ENCODE measurements around the gene PEX1.

Gene PEX1

DNA sequence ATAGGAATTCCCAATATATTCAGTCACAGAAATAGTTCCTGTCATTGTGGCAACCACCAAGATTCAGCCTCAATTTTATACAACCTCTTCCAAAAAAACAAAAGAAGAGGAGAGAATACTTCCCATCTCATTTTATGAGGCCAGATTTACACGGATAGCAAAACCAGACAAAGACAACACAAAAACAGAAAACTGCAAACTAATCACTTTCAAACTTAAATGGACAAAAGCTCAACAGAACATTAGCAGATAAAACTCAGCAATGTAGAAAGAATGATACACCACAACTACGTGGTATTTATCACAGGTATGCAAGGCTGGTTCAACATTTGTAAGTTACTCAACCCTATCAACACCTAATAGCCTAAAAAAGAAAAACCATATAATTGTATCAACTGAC, 22.0 kb downstream of the PEX1 start:
- Histone ChIP-seq H3K4me3 (ENCODE audit: low read length) (no peak overlapping the region), H3K79me2 (ENCODE audit: low read length) (no peaks in the 10 kb centered on the region), H3K27ac (ENCODE audit: low read length) (no peak overlapping the region), H2AFZ (ENCODE audit: low read depth, low read length) (no peak overlapping the region), H3K4me2 (ENCODE audit: low read length) (no peak overlapping the region), H3K27me3 (ENCODE audit: low read depth, low read length) (no peaks in the 10 kb centered on the region), H3K9ac (ENCODE audit: low read length) (no peak overlapping the region), H4K20me1 (ENCODE audit: insufficient read depth, low read length) (no peaks in the 10 kb centered on the region), H3K36me3 (replicated peaks; ENCODE audit: low read depth, low read length) (peaks cover 5% of the 10 kb centered on the region), H3K9me3 (ENCODE audit: insufficient read depth, low read length) (no peaks in the 10 kb centered on the region), H3K4me1 (ENCODE audit: low read length) (no peaks in the 10 kb centered on the region)
- TF ChIP-seq CTCF (IDR thresholded peaks at IDR 0.05; ENCODE audit: low read depth, low read length) (no peak), EZH2phosphoT487 (IDR thresholded peaks at IDR 0.05; ENCODE audit: low read depth) (no peak)

DNA sequence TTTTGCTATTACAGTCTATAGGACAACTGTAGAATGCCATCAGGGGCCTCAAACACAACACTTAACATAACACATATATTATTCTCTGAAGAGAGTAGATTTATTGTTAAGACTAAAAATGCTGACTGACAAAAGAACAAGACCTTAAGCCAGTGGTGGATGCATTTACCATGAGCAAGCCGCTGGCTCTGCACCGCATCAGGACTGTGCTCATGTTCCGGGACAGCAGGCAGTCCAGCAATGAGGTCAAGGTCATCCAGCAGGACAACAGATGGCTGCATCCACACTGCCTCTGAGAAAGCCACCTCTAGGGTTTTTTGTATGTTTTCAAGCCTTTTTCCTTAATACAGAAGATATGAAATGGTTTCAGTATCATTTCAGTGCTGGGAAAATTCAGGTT, 23.8 kb downstream of the PEX1 start:
- Histone ChIP-seq H3K4me3 (ENCODE audit: low read length) (no peak overlapping the region), H3K9ac (ENCODE audit: low read length) (no peak overlapping the region), H2AFZ (ENCODE audit: low read depth, low read length) (no peak overlapping the region), H3K4me1 (ENCODE audit: low read length) (no peaks in the 10 kb centered on the region), H3K79me2 (ENCODE audit: low read length) (no peaks in the 10 kb centered on the region), H3K27me3 (ENCODE audit: low read depth, low read length) (no peaks in the 10 kb centered on the region), H4K20me1 (ENCODE audit: insufficient read depth, low read length) (no peaks in the 10 kb centered on the region), H3K4me2 (ENCODE audit: low read length) (no peak overlapping the region), H3K9me3 (ENCODE audit: insufficient read depth, low read length) (no peaks in the 10 kb centered on the region), H3K36me3 (replicated peaks; ENCODE audit: low read depth, low read length) (peaks cover 11% of the 10 kb centered on the region), H3K27ac (ENCODE audit: low read length) (no peak overlapping the region)
- TF ChIP-seq EZH2phosphoT487 (IDR thresholded peaks at IDR 0.05; ENCODE audit: low read depth): no peak
- TF ChIP-seq CTCF (IDR thresholded peaks at IDR 0.05; ENCODE audit: low read depth, low read length): no peak

GRCh38 chr7:92503767-92504166, 24.6 kb downstream of the PEX1 start:
- peaks cover 13% of the 10 kb centered on the region for H3K36me3 ChIP-seq (replicated peaks; ENCODE audit: low read depth, low read length)
- H3K4me2 ChIP-seq (ENCODE audit: low read length): no peak overlapping the region
- H3K4me3 ChIP-seq (ENCODE audit: low read length): no peak overlapping the region
- no peaks in the 10 kb centered on the region for H3K27me3 ChIP-seq (ENCODE audit: low read depth, low read length)
- no peaks in the 10 kb centered on the region for H3K9me3 ChIP-seq (ENCODE audit: insufficient read depth, low read length)
- no peak overlapping the region for H3K9ac ChIP-seq (ENCODE audit: low read length)
- TF ChIP-seq CTCF (IDR thresholded peaks at IDR 0.05; ENCODE audit: low read depth, low read length): no peak
- TF ChIP-seq EZH2phosphoT487 (IDR thresholded peaks at IDR 0.05; ENCODE audit: low read depth): no peak
- no peaks in the 10 kb centered on the region for H3K79me2 ChIP-seq (ENCODE audit: low read length)
- H3K27ac ChIP-seq (ENCODE audit: low read length): no peak overlapping the region
- H4K20me1 ChIP-seq (ENCODE audit: insufficient read depth, low read length): no peaks in the 10 kb centered on the region
- no peak overlapping the region for H2AFZ ChIP-seq (ENCODE audit: low read depth, low read length)
- no peaks in the 10 kb centered on the region for H3K4me1 ChIP-seq (ENCODE audit: low read length)

GRCh38 chr7:92498557-92498956, 29.8 kb downstream of the PEX1 start:
- Histone ChIP-seq H3K9ac (ENCODE audit: low read length) (no peak overlapping the region), H4K20me1 (ENCODE audit: insufficient read depth, low read length) (no peaks in the 10 kb centered on the region), H3K9me3 (ENCODE audit: insufficient read depth, low read length) (no peaks in the 10 kb centered on the region), H3K27me3 (ENCODE audit: low read depth, low read length) (no peaks in the 10 kb centered on the region), H3K36me3 (replicated peaks; ENCODE audit: low read depth, low read length) (peaks cover 17% of the 10 kb centered on the region), H3K4me1 (ENCODE audit: low read length) (no peaks in the 10 kb centered on the region), H3K4me3 (ENCODE audit: low read length) (no peak overlapping the region), H3K79me2 (ENCODE audit: low read length) (no peaks in the 10 kb centered on the region), H3K27ac (ENCODE audit: low read length) (no peak overlapping the region), H2AFZ (ENCODE audit: low read depth, low read length) (no peak overlapping the region), H3K4me2 (ENCODE audit: low read length) (no peak overlapping the region)
- no peak for TF ChIP-seq CTCF (IDR thresholded peaks at IDR 0.05; ENCODE audit: low read depth, low read length)
- TF ChIP-seq EZH2phosphoT487 (IDR thresholded peaks at IDR 0.05; ENCODE audit: low read depth): no peak

All from OCI-LY3 (cell line).